NCI-H1092 treated with DMSO at 0.1 percent for 48 hours (cell line): ENCODE results near the gene ALDOA.

Experiments
- DNase-seq: peaks from one replicate; lab custom pipeline; 2025; lab: John Stamatoyannopoulos, UW

The ALDOA gene

DNA sequence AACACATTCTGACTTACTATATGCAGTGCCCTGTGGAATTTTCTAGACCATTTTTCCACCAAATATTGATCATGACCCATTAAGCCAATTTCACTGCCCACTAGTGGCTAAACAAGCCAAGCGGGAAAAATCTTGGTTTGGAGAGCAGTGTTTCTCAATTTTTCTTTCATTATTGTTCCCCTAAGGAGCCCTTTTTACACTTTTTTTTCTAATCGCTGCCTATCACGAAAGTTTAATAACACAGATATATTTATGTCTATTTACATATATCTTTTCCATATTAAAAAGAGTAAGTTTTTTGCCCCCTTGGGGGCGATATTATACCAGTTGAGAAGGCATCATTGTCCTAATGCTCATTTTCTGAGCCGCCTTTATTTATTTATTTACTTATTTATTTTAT, 23.7 kb upstream of the ALDOA start:
- no peak for DNase-seq

- no peak for DNase-seq
Observed at GRCh38 chr16:30046178-30046577, 19.4 kb upstream of the ALDOA start.

DNA sequence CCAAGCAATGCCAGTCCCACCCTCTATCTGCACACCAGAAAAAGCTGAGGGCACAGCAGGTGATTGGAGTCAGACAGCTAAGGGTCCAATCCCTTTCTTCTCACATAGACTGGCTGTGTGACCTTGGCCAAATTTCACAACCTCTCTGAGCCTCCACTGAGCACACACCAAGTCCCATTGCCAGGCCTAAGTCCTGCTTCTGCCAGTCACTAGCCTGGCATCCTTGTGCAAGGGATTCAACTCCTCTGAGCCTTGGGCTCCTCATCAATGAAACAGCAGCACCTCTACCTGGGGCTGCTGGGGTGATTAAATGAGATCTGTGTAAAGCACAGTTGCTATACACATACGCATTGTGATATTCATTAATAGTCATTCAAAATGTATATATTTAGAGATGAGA, 19.0 kb upstream of the ALDOA start:
- DNase-seq: no peak

DNA sequence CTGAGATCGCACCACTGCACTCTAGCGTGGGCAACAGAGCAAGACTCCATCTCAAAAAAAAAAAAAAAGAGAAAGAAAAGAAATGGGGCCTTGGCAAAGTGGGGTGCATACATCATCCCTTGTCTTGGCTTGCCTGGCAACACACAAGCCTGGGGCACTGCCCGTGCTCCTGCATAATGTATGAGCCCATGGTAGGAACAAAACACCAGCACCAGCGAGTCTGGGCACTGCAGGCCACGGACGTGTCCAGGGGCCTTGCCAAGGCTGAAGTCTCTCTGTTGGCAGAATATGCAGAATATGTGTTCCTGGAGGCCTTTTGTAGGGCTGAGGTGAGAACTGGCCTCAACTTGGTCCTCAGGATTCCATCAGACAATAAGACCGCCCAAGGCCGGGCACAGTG, 15.7 kb upstream of the ALDOA start:
- DNase-seq: no peak

DNA sequence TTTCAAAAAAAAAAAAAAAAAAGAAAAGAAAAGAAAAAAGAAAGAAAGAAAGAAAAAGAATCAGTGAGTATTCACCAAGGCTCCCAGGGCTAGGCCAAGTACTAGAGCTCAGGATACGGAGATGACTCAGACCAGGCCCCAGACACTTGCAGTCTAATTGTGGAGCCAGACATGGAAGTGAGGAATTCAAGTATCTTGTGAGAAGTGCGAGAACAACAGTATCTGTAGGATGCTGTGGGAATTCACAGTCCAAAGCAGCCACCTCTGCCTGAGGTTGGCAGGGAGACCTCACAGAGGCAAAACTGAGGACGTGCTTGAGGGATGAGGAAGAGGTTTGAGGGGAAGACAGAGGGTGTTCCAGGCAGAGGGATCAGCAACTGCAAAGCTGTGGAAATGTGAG, 14.0 kb upstream of the ALDOA start:
- no peak for DNase-seq

DNA sequence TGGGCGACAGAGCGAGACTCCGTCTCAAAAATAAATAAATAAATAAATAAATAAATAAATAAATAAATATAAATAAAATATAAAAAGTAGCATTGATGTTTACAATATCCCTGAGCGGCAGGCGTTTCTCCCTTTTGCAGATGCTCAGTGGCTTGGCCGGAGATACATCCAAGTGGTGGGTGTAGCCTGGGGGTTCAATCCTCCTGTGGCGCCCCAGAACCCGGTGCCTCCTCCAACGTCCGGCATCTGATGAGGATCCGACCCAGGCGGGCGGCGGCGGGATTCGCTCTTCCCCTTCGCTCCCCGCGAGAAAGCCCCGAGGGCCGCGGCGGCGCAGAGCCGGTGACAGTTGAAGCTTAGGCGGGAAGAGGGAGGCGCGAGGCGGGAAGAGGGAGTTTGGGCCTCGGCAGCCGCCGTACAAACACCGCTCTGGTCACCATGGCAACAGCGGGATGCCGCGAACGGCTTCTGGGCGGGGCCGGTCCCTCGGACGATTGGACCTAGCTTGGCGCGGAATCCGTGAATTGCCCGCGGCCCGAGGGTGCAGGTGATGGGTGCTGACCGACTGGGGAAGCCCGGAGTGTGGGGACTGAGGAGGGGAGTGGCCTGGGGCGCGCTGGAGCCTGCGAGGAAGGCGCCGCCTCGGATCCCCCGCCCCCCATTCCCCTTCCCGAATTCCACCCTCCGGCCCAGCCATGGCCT, 12.7 kb upstream of the ALDOA start:
- DNase-seq: peak; percentile 95

DNA sequence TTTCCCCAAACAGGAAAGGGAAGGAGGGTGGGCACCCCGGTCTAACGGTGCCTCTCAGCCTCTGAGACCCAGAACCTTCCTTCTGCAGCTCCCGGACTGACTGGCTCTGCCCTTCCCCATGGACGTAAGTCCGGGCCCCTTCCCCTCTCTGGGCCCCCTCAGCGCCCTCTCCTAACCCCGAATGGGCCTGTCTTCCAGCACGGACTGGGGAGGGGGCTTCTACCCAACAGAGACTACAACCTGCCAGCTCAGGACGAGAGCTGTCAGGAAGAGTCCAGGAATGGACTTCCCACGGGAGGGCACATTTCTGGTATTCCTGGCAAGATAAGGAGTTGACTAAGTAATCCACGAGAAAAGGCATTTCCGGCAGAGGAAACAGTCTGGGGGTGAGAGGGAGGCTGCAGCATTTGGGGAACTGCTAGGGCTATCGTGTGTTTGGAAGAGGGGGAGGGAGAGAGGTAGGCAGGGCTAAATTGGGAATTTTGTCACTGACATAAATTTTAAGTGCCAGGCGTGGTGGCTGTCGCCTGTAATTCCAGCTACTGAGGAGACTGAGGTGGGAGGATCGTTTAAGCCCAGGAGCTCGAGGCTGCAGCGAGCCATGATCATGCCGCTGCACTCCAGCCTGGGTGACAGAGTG, 12.1 kb upstream of the ALDOA start:
- no peak for DNase-seq

DNA sequence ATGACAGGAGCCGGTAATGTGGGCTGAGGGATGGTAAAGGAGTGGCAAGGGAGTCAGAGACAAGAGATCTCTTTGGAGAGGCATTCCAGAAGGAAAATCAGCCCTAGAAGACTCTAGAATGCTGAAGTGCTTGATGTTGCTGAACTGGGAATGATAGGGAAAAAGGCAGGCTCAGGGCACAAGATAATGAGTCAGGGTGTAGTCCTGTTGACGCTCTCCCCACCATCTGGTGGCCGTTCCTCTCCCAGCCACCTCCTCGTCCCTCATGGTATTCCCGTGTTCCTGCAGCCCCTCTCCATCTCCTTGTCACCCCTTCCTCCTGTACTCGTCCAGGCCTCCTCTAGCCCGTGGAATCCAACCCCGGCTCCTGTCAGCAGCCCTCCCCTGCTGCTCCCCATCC, 11.1 kb upstream of the ALDOA start:
- DNase-seq: no peak

DNA sequence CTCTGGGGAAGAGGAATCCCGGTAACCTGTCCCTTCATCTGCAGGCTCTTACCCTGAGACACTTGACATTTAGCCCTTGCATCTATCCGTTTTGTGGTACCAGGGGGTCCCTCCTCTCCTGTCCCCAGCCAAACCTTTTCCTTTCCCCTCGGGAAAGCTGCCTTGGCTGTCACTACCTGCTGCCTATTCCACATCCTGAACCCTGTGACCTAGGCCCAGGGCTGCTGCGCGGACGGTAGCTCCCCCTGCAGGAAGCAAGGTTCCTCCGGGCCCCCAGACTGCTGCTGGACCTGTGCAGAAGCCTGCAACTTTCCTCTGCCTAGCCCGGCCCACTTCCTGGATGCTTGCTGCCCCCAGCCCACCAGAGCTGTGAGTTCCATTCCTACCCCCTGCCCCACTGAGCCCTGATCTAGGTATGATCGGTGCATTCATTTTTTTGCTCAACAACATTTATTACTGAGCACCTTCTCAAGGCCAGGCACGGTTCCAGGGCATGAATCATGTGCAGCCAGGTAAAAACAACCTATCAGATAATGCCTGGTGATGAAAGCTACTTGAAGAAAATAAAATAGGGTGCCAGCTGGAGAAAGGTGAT, 10.5 kb upstream of the ALDOA start:
- no peak for DNase-seq

DNA sequence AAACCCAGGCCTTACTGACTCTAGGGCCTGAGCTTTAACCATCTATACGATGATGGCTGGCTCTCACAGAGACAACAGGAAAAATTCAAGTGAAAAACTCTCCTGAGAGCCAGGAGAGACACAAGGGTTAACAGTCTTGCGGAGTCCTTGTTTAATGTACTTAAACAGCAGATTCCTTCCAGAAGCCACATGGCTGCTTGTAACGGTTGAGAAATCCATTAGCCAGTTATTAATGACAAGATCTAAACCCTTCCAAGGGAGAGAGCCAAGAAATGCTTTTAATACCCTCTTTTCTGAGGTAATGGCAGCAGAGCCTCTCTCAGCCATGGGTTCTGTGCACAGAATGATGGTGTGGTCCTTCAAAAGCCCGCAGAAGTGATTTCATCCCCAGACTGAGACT, 5.2 kb upstream of the ALDOA start:
- DNase-seq: no peak

- DNase-seq: no peak
Observed at GRCh38 chr16:30060836-30061554, 4.6 kb upstream of the ALDOA start.

GRCh38 chr16:30063278-30063892, 2.2 kb upstream of the ALDOA start:
- DNase-seq: no peak

- DNase-seq: peak; percentile 85
Observed at GRCh38 chr16:30063893-30064728, 1.4 kb upstream of the ALDOA start.

GRCh38 chr16:30064729-30065101, 845 bp upstream of the ALDOA start:
- no peak for DNase-seq

- DNase-seq: no peak
Observed at GRCh38 chr16:30065943-30066760, 592 bp downstream of the ALDOA start.

GRCh38 chr16:30066761-30067583, 1.4 kb downstream of the ALDOA start:
- no peak for DNase-seq

- no peak for DNase-seq
Observed at GRCh38 chr16:30067584-30067916, 2.0 kb downstream of the ALDOA start.

DNA sequence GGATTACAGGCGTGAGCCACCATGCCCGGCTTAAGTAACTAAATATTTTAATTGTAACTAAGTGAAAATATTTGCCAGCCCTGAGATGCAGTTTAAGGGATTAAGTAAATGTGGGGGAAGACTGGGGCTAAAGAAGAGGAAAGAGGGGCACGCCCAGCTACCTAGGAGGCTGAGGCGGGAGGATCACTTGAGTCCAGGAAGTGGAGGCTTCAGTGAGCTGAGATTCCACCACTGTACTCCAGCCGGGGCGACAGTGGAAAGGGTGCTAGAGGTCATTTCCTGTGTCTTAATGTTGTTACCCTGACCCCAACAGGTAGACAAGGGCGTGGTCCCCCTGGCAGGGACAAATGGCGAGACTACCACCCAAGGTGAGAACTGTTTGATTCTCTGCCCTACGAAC, 2.8 kb downstream of the ALDOA start:
- DNase-seq: no peak

GRCh38 chr16:30068750-30069610, 3.4 kb downstream of the ALDOA start:
- DNase-seq: peak; percentile 5
